GM12875 (cell line): Measurements from ENCODE around the gene MTHFSD.

Experiments
- H3K4me3 ChIP-seq: one replicate; pipeline ENCODE4 v1.5.1; 2011; ENCODE audit warnings: low read depth, low read length, control low read depth
- CTCF ChIP-seq: IDR thresholded peaks from 2 replicates; pipeline ENCODE4 v1.5.1; 2011; ENCODE audit warnings: low read depth, mild to moderate bottlenecking, control low read depth, inconsistent platforms, low read length, moderate library complexity, borderline replicate concordance; ENCODE audit not compliant: insufficient read depth

MTHFSD gene

GRCh38 chr16:86534779-86535615 lies 20.0 kb downstream of the MTHFSD start:
- H3K4me3 ChIP-seq = no peak overlapping the region
- no peak for TF ChIP-seq CTCF

- H3K4me3 ChIP-seq = no peak overlapping the region
- no peak for TF ChIP-seq CTCF
Measured at GRCh38 chr16:86533767-86534351, 21.2 kb downstream of the MTHFSD start.

GRCh38 chr16:86533076-86533475 lies 22.0 kb downstream of the MTHFSD start:
- no peak for TF ChIP-seq CTCF
- H3K4me3 ChIP-seq = no peak overlapping the region

GRCh38 chr16:86532526-86532815 lies 22.6 kb downstream of the MTHFSD start:
- no peak for TF ChIP-seq CTCF
- no peak overlapping the region for H3K4me3 ChIP-seq

GRCh38 chr16:86531641-86532525 lies 23.2 kb downstream of the MTHFSD start:
- no peak for TF ChIP-seq CTCF
- H3K4me3 ChIP-seq = no peak overlapping the region

GRCh38 chr16:86531191-86531545 lies 23.9 kb downstream of the MTHFSD start:
- no peak overlapping the region for H3K4me3 ChIP-seq
- no peak for TF ChIP-seq CTCF
